ENCODE results near the gene EFHD2.
"Not testable (repeated sequence)": the region's sequence is repeated elsewhere in the genome, so short reads cannot be mapped to it uniquely, and the experiment has no call there.

EFHD2 gene

GRCh38 chr1:15430787-15431570, 21.3 kb downstream of the EFHD2 start:
- DNase-seq = peak in 48 of 56 donors; percentile 11 to 83 (median 54)

GRCh38 chr1:15431571-15431948, 21.9 kb downstream of the EFHD2 start:
- no peak for DNase-seq

GRCh38 chr1:15432324-15432723, 22.6 kb downstream of the EFHD2 start:
- DNase-seq = no peak

- no peak for DNase-seq
These were observed 23.8 kb downstream of the EFHD2 start for GRCh38 chr1:15433471-15433870.

- DNase-seq = not testable (repeated sequence)
These were observed 25.1 kb downstream of the EFHD2 start for GRCh38 chr1:15434739-15435138.

- DNase-seq = no peak
These were observed 25.8 kb downstream of the EFHD2 start for GRCh38 chr1:15435239-15436077.

- DNase-seq = no peak
These were observed 27.3 kb downstream of the EFHD2 start for GRCh38 chr1:15436881-15437442.

- DNase-seq = no peak
These were observed 29.6 kb downstream of the EFHD2 start for GRCh38 chr1:15439325-15439724.

GRCh38 chr1:15440357-15440756, 30.7 kb downstream of the EFHD2 start:
- DNase-seq = no peak

- no peak for DNase-seq
These were observed 31.6 kb downstream of the EFHD2 start for GRCh38 chr1:15441247-15441646.

- DNase-seq = no peak
These were observed 32.4 kb downstream of the EFHD2 start for GRCh38 chr1:15442119-15442518.

- DNase-seq = no peak
These were observed 33.1 kb downstream of the EFHD2 start for GRCh38 chr1:15442759-15443158.

- DNase-seq = no peak
These were observed 33.6 kb downstream of the EFHD2 start for GRCh38 chr1:15443281-15443680.

GRCh38 chr1:15444468-15445389, 35.0 kb downstream of the EFHD2 start:
- DNase-seq = no peak

GRCh38 chr1:15445390-15446122, 35.9 kb downstream of the EFHD2 start:
- DNase-seq = no peak

GRCh38 chr1:15446212-15446611, 36.5 kb downstream of the EFHD2 start:
- no peak for DNase-seq

- no peak for DNase-seq
These were observed 39.3 kb downstream of the EFHD2 start for GRCh38 chr1:15448877-15449462.

GRCh38 chr1:15449567-15449966, 39.9 kb downstream of the EFHD2 start:
- DNase-seq = no peak

GRCh38 chr1:15451014-15451722, 41.5 kb downstream of the EFHD2 start:
- no peak for DNase-seq

Data from nucleus accumbens (tissue), 56 donors.